SKM-1 (cell line): Measurements from ENCODE around the gene LGALS1.
A peak's percentile ranks its signal among the peaks of the same experiment; 100 is the strongest.

Source experiments
- DNase-seq: peaks from one replicate; lab custom pipeline; 2025; ENCODE audit not compliant: unreplicated experiment; lab: John Stamatoyannopoulos, UW

Gene LGALS1

DNA sequence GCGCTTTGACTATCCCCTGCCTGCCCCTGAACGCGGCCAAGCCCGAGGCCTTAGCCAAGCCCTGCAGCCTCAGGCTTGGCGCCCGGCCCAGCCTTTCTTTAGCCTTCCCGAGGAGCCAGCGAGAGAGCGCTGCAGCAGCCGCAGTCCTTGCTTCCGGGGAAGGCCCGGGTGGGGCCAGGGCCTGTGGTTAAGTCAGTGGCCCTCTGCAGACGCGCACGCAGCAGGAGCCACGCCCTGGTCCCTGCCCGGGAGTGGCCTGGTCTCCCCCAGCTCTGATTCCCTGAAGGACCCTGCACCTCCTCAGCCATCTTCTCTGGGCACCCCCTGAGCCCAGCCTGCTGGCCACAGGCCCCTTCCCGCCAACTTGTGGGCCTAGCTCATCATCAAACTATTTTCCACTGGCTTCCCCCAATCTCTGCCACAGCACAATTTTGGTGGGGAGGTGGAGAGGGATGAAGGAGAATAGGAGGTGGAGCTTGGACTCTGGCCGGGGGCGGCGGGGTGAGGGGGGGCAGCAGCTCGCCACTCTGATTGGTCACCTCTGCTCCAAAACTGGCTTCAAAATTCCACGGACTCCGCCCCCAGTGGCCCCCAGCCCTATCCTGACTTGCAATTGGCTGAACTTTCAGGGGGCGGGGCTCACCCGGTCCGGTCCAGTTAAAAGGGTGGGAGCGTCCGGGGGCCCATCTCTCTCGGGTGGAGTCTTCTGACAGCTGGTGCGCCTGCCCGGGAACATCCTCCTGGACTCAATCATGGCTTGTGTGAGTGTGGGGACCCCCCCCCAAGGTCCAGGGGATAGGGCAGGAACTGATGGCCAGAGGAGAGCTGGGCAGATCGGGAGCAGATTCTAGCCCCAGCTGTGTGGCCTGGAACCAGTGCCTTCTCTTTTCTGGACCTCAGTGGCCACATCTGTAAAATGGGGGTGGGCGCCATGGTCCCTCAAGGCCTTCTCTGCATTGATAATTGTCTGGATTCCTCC is at the start of gene LGALS1:
Gene LGALS1 (plus strand): TSS at position 686 of the 979 bp plus-strand sequence. CDS start 67 bp downstream, at position 753.
- DNase-seq = peak; percentile 60

DNA sequence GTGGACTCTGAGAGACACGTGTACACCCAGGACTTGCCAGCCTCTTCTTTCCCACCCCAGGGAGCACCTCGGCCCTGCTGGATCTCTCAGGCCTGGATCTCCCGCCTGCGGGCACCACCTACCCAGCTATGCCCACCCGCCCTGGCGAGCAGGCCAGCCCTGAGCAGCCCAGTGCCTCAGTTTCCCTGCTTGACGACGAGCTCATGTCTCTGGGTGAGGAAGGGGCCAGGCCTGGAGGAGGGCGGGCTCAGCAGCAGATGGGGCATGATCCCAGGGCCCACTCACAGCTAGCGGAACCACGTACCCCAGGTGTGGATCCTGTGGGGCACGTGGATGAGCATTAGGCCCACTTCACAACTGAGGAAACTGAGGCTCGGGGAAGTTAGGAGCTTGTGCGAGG is 49.7 kb upstream of the LGALS1 start:
- no peak for DNase-seq

DNA sequence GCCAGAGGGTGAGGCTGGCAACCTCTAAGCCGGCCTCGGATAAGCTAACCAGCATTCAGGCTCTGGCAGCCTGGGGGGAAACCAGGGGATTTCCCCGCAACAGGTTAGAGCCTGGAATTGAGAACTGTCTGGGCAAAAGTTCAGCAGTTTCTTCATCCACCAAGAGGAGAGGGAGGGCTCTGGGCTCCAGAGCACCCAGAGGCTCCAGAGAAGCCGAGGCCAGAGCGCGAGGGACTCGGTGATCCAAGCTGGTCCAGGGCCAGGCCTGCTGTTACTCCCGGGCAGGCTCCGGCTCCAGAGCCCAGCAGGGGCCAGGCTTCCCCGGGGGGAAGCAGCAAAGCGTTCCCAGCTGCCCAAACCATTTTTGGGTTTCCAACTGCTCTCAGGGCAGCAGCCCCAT is 49.3 kb upstream of the LGALS1 start:
- no peak for DNase-seq

DNA sequence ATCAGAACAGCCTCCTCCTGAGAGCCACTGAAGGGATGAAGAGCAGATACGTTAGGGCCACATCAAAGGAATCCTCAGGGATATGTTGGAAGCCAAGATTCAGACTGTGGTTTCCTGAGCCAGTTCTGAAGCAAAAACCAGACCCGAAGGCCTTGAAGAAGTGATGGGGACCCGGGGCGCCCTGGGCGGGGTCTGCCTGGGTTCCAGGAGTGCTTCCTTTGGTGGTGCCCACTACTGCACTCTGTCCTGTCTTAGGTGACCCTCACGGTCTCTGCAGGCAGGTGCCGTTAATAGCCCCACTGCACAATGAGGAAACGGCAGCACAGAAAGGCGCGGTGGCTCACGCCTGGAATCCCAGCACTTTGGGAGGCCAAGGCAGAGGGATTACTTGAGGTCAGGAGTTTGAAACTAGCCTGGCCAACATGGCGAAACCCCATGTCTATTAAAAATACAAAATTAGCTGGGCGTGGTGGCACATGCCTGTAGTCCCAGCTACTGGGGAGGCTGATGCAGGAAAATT is 48.8 kb upstream of the LGALS1 start:
- no peak for DNase-seq

DNA sequence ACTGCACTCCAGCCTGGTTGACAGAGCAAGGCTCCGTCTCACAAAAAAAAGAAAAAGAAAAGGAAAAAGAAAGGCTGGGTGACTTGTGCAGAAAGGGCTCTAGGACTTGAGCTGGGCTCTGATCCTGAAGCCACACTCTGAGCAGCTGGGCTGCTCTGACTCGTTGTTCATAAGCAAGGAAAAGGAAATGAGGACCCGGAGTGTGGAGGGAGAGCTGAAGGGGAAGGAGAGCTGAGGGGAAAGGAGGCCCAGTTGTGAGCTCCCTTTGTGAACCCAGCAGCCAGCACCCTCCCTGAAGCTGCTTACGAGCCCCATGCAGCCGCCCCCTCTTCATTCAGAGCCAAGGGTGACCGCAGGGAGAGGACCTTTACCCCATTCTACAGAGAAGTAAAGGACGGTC is 48.3 kb upstream of the LGALS1 start:
- DNase-seq = no peak

DNA sequence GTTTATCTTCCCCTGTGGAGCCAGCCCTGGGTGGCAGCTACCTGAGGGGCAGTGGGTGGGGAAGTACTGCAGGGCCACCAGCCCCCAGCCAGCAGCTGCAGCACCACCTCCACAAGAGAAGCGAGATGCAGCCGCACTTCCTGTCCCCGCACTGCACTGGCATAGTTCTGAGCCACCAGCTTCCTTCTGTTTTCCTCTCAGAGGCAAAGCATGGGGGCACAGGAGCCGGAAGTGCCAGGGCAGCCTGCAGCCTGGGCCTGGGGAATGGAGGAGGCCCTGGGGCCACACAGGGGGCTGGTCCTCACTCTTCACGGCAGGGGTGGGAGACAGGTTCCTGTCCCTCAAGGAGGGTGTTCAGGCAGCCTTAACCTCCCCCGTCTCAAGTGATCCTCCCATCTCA is 47.9 kb upstream of the LGALS1 start:
- no peak for DNase-seq

DNA sequence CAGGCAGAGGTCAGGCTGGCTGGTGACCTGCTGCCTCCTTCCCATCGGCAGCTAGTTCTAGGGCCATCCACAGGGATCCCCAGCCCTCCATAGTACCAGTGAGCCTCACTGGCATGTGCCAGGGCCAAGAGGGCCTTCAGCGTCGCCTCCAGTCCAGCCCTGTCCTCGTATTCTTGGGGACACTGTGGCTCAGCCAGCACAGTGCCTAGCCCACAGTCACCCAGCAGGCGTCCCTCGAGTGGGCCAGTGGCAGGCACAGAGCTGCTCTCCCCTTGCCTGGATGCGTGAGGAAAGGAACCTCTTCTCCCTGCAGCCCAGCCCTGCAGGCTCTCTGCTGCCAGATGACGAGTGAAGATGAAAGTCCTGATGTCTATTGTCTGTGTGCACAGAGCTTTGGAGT is 46.6 kb upstream of the LGALS1 start:
- DNase-seq = no peak

DNA sequence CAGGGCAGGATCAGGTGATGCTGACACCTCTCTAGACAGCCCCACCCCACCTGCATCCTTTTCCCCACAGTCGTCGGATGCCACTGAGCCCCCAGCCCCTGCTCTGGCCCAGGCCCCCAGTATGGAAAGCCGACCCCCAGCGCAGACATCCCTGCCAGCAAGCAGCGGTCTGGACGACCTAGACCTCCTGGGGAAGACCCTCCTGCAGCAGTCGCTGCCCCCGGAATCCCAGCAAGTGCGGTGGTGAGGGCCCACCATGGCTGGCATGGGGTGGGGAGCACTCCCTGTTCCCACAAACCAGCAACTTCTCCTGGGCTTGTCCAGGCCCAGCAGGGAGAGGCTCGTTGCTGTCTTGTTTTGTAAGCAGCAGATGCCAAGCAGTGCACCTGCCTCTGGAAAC is 45.5 kb upstream of the LGALS1 start:
- no peak for DNase-seq

DNA sequence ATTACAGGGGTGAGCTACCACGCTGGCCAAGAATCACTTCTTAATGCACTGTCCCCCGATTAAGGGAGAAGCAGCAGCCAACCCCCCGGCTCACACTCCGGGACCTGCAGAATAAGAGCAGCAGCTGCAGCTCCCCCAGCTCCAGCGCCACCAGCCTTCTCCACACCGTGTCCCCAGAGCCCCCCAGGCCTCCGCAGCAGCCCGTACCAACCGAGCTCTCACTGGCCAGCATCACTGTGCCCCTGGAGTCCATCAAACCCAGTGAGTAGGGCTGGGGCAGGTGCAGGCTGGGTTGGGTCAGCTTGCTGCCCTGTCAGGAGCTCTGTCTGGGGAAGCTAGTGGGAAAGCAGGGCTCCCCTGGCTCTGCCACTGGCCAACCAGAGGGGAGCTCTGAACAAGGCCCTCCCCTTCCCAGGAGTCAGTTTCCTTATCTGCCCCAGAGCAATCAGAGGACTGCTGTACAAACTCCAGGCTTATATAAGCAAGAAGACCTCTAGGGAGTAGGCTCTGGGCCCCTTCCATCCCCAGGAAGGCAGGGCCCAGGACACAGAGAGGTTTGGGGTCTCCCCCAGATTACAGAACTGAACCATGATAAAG is 44.5 kb upstream of the LGALS1 start:
- DNase-seq = no peak

DNA sequence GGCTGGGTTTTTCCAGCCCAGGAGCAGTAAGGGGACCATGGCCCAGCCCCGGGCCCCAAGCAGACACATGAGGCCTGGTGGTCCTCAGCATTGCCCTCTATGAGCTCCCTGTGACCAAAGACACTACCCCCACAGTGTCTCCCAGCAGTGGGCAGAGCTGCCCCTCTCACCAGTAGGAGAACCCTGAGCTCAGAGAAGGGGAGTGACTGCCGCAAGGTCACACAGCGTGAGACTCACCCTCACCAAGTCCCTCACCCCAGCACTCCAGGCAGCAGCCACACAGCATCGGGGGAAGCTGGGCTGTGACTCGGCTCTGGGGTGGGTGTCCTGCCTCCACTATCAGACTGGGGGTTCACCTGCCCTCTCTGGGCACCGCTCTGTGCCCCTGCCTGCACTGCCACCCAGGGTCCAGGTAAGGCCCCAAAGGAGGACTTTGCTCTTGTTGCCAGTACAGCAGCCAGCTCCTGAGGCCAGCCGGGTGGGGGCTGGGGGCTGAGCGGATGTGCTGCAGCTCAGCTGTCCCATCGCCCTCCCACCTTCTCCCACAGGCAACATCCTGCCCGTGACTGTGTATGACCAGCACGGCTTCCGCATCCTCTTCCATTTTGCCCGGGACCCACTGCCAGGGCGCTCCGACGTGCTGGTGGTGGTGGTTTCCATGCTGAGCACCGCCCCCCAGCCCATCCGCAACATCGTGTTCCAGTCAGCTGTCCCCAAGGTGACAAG is 43.8 kb upstream of the LGALS1 start:
- no peak for DNase-seq

DNA sequence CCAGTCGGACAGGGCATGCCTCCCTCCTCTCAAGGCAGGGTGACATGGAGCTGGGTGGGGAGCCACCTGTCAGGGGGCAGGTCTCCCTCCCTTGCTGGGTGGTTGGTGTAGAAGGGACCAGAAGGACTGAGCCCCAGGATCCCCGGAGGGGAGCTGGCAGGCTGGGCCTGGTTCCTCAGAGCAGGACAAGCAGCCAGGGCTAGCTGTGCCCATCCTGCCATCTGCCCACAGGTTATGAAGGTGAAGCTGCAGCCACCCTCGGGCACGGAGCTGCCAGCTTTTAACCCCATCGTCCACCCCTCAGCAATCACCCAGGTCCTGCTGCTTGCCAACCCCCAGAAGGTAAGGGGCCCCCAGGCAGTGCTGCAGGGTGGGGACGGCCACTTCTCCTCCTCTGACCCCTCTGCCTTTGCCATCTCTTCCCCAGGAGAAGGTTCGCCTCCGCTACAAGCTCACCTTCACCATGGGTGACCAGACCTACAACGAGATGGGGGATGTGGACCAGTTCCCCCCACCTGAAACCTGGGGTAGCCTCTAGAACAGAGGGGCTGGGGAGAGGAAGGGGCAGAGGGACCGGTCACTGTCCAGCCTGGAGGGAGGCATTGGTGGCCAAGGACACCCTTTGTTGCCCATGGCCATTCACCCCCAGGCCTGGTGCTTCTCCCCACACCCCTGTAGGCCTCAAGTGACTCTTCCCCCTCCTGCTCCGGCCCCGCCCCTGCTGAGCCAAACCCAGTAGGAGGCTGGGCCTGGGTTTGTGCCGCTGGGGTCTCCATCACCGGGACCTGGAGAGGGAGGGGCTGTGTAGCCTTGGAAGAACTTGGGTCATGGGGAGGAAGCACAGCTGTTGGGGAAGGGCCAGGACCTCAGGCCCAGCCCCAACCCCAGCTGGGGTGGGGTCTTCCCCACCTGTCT is 43.0 kb upstream of the LGALS1 start:
- no peak for DNase-seq

DNA sequence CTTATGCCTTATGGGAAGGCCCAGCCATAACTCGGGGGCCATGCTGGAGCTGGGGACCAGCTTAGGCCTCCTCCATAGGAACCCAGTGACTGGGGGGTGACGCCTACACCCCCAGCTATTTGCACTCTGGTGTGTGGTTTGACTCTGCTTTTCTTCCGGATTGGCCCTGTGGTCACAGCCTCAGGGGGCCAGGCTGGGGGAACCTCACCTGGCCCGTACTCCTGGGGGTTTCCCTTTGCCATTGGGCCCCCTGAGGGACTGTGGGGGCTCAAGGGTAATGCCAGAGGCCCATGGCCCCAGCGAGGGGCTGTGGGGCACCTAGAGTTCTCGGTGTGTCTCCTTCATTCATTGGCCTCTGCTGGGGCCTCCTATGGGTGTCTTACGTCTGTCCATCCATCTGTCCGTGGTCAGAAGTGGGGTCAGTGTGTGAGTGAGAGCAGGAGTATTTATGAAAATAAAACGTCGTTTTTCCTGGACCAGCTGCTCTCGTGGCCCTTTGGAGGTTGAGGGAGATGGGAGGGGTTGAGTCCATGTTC is 42.3 kb upstream of the LGALS1 start:
- DNase-seq = no peak

DNA sequence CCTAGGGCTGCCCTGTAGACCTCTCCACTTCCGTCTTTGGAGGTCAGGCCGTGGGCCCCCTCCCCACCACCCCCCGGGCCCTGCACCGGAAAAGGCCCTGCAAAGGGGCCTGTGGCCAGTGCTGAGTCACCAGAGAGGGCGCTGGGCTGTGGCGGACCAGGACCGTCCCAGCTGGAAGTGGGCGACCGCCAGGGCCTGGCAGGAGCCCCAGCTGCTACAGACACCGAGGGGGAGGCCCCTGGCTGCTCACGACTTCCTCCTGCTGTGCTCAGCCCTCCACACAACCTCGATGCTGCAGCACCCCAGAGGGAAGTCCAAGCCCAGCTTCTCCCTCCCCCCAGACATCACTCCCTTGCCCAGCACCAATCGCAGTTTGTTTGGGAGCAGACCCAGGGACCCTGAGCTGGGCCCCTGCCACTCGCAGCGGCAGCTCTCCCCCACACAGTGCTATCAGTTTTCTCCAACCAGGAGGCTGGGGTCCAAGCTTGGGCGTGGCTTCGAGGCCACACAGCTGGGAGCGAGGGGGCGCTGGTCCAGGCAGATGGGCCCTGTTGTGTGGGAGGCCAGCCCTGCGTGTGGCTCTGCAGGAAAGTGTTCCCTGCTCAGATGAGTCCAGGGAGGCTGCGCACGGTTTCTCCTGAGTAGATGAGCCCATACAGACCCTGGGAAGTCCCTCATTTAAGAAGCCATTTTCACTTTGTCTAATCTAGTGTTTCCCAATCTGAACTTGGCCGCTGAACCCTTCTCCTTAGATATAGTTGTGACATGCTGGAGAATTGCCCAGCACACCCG is 41.6 kb upstream of the LGALS1 start:
- peak; percentile 85 for DNase-seq

DNA sequence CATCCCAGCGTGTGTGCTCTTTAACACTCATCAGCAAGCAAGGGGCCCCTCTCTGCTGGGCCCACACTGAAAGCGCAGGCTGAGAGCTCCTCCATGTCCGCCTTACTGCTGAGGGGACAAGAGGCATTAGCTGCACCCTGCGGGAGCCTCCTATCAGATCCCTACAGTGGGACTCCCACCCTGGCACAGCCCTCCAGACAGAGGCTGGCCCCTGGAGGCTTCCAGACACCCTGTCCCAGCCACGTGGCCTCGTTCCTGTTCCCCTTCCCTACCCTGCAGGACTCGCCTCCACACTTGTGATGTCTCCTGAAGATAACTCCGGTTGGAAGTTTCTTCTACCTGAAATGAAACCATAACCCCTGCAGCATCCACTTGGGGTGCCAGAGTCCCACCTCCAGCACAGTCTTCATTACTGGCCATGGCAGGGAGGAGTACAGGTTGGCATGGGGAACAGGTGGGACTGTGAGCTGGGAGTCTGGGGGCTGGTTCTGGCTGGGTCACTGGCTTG is 41.0 kb upstream of the LGALS1 start:
- no peak for DNase-seq

DNA sequence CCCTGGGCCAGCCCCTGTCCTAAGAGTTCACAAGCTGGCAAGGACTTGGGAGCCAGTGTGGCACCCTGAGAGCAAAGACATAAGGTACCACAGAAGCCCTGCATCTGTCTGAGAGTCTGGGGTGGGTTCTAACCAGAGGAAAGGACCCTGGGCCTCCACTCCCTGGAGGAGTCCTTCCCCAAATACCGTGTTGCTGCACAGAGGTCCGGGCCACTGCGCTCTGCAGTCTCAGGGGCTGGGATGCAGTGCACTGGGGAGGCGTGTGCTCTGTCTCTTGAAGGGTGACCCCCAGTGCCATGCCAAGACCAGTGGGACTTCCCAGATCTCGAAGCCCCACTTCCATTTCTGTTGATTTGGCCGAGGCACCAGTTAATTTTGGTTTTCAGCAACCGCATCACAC is 40.3 kb upstream of the LGALS1 start:
- no peak for DNase-seq

DNA sequence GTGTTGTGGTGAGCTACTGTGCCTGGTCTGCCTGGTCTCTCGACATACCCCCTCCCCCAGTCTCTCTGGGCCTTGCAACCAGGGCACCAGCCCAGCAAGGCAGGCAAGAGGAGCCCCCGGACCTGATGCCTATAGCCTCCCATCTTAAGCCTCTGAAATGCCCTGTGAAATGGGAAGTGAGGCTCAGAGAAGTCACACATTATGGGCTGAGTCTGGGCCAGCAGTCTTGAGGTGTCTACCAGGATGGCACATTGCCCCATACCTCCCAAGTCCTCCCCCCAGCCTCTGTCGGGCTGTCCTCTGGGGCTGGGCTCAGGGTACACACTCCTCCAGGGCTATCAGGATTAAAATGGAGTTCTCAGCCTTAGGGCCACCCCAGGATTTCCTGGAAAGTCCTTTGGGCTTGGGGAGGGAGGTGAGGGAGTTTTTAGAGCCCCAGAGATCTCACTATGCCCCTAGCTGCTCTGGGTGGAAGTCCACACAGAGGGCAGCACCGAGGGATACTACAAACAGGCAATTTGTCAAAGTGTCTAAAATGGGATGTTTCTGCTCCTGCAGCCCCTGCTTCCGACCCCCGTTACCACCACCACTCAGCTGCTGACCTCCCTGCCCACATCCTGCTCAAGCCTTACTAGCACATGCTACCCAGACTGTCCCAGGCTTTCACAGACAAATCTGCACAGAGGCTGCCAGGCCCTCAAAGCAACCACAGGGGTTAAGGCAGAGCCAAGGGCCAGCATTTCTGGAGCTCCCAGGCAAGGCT is 39.1 kb upstream of the LGALS1 start:
- peak; percentile 67 for DNase-seq

DNA sequence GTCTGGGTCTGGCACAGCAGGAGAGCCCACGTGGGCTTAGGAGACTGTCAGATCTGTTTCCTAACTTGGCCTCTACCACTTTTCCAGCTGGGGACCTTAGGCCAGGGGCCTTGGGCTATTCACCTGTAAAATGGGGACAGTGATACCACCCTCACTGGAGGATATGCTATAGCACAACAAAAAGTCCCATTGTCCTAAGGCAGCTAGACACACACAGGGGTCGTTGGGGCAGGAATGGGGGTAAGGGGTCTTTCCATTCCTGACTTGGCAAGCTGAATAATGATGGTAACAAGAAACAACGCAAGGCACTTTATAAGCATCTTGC is 38.5 kb upstream of the LGALS1 start:
- no peak for DNase-seq

DNA sequence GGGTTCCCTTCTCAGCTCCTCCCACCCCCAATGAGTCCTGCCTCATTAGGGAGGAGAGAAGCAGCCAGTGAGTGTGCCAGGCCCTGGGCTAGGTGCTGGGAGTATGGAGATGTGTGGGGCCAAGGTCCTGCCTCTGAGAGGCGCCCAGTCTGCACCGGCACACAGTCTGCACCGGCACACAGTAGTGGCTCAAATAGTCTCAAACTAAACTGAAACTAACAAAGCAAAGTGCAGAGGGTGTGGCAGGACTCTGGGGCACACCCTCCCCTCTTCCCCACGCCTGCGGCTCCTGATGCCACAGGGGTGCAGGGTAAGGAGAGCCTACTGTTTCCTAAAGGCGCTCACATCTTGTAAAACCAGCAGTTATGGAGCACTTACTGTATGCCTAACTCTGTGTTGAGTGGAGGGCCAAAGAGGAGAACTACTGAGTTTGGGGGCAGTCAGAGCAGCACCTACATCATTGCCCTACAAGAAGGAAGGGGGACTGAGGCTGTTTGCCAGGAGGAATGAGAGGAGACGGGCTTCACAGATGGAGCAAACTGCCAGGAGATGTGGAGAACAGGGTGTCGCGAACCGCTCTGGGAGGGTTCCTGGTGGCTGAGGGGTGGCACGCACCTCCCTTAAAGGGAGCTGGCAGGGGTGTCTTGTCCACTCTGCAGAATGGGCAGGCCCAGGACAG is 36.9 kb upstream of the LGALS1 start:
- DNase-seq = no peak
